Measurements from ENCODE around the gene TEK. TPM values are rescaled to one million over a fixed set of nuclear protein-coding genes. Genes with fewer than 3 reads are reported as not detected.

TEK gene
- polyA plus RNA-seq, 3 donors, result not detected

- no peak overlapping the region for H3K4me2 ChIP-seq (replicated peaks; ENCODE audit: extremely low read depth, low read length, poor library complexity, severe bottlenecking)
- no peaks in the 10 kb centered on the region for H3K36me3 ChIP-seq (replicated peaks in 1 of 2; ENCODE audit: control insufficient read depth in 1 of 2, insufficient read depth in 2 of 2, low read length in 2 of 2)
- H3K4me1 ChIP-seq (ENCODE audit: control insufficient read depth in 1 of 2, insufficient read depth in 2 of 2, low read length in 2 of 2), result no peaks in the 10 kb centered on the region
- Mint-ChIP-seq H3K9me3 (peaks cover 0 to 4% (median 1%) of the 10 kb centered on the region in 7 donors), H3K36me3 (no peaks in the 10 kb centered on the region), H3K4me1 (no peaks in the 10 kb centered on the region), H3K4me3 (no peak overlapping the region), H3K27me3 (ENCODE audit: low read depth in 3 of 3) (peaks cover 1 to 4% (median 3%) of the 10 kb centered on the region in 3 donors), H3K27ac (no peak overlapping the region)
- no peaks in the 10 kb centered on the region for H3K79me2 ChIP-seq (ENCODE audit: insufficient read depth, low read length)
- no peak overlapping the region for H3K4me3 ChIP-seq (replicated peaks in 1 of 3; ENCODE audit: low read depth in 2 of 3, low read length in 3 of 3)
- H2AFZ ChIP-seq (ENCODE audit: insufficient read depth, low read depth, low read length, poor library complexity, severe bottlenecking), result no peak overlapping the region
- H3K27ac ChIP-seq (ENCODE audit: low read depth in 1 of 2, low read length in 2 of 2), result no peak overlapping the region
- no peaks in the 10 kb centered on the region for H4K20me1 ChIP-seq (ENCODE audit: insufficient read depth, low read length)
- TF ChIP-seq CTCF (IDR thresholded peaks at IDR 0.05), result no peak
- H3K9me3 ChIP-seq (replicated peaks in 1 of 2; ENCODE audit: control insufficient read depth in 1 of 2, insufficient read depth in 1 of 2, low read length in 2 of 2), result no peaks in the 10 kb centered on the region
- no peak for DNase-seq
- intact Hi-C loops (cut with micrococcal nuclease), result no loop called here
- no peak overlapping the region for H3K9ac ChIP-seq (ENCODE audit: insufficient read depth, low read length, poor library complexity, severe bottlenecking)
- H3K27me3 ChIP-seq (ENCODE audit: control insufficient read depth in 2 of 2, insufficient read depth in 2 of 2, low read length in 2 of 2), result no peaks in the 10 kb centered on the region
- no CpG with 5 or more reads among the region's 2 CpGs for WGBS (ENCODE audit: insufficient coverage)
These were observed 96.2 kb downstream of the TEK start for GRCh38 chr9:27205198-27205597.

GRCh38 chr9:27206041-27206440 lies 97.0 kb downstream of the TEK start:
- intact Hi-C loops (cut with micrococcal nuclease), result no loop called here

More at GRCh38 chr9:27206041-27206440, 97.0 kb downstream of the TEK start:
- DNase-seq, result no peak
- H3K4me3 ChIP-seq (replicated peaks in 1 of 3; ENCODE audit: low read depth in 2 of 3, low read length in 3 of 3), result no peak overlapping the region
- no peaks in the 10 kb centered on the region for H3K79me2 ChIP-seq (ENCODE audit: insufficient read depth, low read length)
- H3K4me2 ChIP-seq (replicated peaks; ENCODE audit: extremely low read depth, low read length, poor library complexity, severe bottlenecking), result no peak overlapping the region
- no peak for TF ChIP-seq CTCF (IDR thresholded peaks at IDR 0.05)
- no peaks in the 10 kb centered on the region for H3K4me1 ChIP-seq (ENCODE audit: control insufficient read depth in 1 of 2, insufficient read depth in 2 of 2, low read length in 2 of 2)
- no peak overlapping the region for H3K4me3 Mint-ChIP-seq
- no peak overlapping the region for H3K9ac ChIP-seq (ENCODE audit: insufficient read depth, low read length, poor library complexity, severe bottlenecking)
- H3K36me3 ChIP-seq (replicated peaks in 1 of 2; ENCODE audit: control insufficient read depth in 1 of 2, insufficient read depth in 2 of 2, low read length in 2 of 2), result no peaks in the 10 kb centered on the region
- no peak overlapping the region for H3K27ac Mint-ChIP-seq
- no peaks in the 10 kb centered on the region for H3K36me3 Mint-ChIP-seq
- 90% methylated on average over 5 of the region's 7 CpGs for WGBS (ENCODE audit: insufficient coverage)
- no peaks in the 10 kb centered on the region for H3K4me1 Mint-ChIP-seq
- peaks cover 1 to 4% (median 3%) of the 10 kb centered on the region in 3 donors for H3K27me3 Mint-ChIP-seq (ENCODE audit: low read depth in 3 of 3)
- H3K9me3 Mint-ChIP-seq, result peaks cover 0 to 4% (median 1%) of the 10 kb centered on the region in 7 donors
- no peak overlapping the region for H2AFZ ChIP-seq (ENCODE audit: insufficient read depth, low read depth, low read length, poor library complexity, severe bottlenecking)
- no peaks in the 10 kb centered on the region for H4K20me1 ChIP-seq (ENCODE audit: insufficient read depth, low read length)
- no peaks in the 10 kb centered on the region for H3K27me3 ChIP-seq (ENCODE audit: control insufficient read depth in 2 of 2, insufficient read depth in 2 of 2, low read length in 2 of 2)
- no peaks in the 10 kb centered on the region for H3K9me3 ChIP-seq (replicated peaks in 1 of 2; ENCODE audit: control insufficient read depth in 1 of 2, insufficient read depth in 1 of 2, low read length in 2 of 2)
- H3K27ac ChIP-seq (ENCODE audit: low read depth in 1 of 2, low read length in 2 of 2), result no peak overlapping the region
